HL-60/S4 treated with retinoic acid at 250 ng/mL for 4 days and 3 days (cell line): ENCODE measurements around the gene C11orf16.
"Not testable (repeated sequence)": the region's sequence is repeated elsewhere in the genome, so short reads cannot be mapped to it uniquely, and the experiment has no call there.

Experiments used
- in situ Hi-C: fragments of 300-500 bp; cut with MboI; formaldehyde crosslinking; loops from 2 replicates; pipeline ENCODE4 v1.7.0; 2022; ENCODE audit warnings: low sequenced_read_pairs

C11orf16 gene

DNA sequence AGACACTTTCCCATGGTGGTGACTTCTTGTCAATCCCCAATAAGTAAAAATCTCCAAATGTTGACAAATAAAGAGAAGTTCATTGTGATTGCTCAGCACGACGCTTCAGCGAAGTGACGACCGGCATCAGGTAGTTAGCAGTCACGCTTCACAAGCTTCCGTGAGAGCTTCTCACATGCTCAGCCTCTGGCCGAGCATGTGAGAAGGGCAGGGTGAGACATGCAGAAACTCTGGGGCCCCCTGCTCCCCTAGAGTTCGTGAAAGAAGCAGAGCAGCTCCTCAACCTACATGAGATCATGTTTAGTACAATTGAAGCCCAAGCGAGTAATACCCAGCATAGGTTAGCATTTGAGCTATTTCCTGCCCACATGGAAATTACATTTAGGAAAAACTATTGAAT lies 4.4 kb upstream of the C11orf16 start:
- in situ Hi-C loops: no loop called here

- in situ Hi-C loops: not testable (repeated sequence)
Measured at GRCh38 chr11:8935789-8936188, 3.0 kb upstream of the C11orf16 start.

DNA sequence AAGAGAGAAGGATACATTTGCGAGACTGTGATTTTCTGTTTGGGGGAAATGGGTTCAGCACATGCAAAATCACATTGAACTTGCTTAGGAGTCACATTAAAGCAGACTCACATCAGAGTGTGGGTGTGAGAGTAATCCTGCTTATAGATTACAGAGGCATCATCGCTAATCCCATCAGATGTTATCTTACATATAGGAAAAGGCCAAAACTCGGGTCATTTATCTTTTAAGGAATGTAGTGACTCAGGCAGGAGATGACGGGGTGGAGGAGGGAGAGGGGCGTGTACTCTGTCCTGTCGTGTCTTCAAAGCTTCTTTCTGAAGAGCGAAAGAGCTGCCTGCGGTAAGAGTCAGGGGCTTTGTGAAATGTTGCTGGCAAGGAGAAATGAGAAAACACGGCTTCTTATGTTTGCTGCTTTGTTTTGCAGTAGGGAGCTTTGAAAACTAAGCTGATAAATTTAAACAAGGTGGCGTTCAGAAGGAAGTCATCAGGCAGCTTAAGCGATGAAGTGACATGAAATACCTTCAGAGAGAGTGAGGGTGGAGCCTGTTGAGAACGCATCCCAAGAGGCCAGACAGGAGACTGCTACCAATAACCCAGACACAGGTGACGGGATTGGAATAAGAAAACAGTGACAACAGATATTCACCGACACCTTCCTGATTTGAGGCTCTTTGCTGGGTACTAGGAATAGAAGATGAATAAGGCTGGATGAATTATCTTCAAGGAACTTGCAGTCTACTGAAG lies 2.2 kb upstream of the C11orf16 start:
- in situ Hi-C loops: no loop called here

DNA sequence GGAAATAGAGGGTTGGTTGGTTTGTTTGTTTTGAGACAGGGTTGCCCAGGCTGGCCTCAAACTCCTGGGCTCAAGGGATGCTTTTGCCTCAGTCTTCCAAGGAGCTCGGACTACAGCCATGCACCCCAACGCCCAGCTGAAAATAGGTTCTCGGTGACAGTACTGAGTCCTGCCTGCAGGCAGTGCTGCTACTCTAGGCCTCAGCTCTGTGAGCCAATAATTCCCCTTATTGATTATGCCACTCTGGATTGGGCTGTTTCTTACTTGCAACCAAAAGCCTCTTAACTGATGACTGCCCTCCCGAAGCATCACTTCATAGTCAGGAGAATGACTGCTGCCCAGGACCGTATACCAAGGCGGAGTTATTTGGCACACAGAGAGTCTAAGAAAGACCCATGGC lies 1.2 kb upstream of the C11orf16 start:
- in situ Hi-C loops: no loop called here

GRCh38 chr11:8930456-8931175 lies 2.1 kb downstream of the C11orf16 start:
- in situ Hi-C loops: no loop called here

DNA sequence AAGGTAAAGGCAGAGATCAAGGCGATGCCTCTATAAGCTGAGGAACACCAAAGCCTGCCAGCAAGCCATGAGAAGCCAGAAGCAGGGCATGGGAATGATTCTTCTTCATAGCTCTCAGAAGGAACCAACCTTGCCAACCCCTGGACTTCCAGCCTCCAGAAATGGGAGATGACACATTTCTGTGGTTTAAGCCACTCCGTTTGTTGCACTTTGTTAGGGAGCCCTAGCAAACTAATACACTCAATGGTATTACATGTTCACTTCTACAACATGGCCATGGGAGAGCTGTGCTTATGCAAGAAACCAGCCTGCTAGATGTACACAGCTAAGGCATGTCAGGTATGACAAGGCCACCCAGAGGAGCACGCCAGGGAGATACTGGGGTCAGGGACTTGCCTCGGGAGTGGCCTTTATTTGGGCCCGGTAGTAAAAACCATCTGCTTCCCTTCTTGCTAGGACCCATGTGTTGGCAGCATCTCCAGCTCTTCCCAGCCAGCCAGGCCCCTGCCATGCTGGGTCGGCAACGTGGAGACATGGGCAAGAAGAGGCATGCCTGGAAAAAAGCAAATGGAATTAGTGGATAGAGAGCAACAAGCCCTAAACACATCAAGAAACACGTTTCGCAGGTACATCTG lies 3.6 kb downstream of the C11orf16 start:
- in situ Hi-C loops: no loop called here

DNA sequence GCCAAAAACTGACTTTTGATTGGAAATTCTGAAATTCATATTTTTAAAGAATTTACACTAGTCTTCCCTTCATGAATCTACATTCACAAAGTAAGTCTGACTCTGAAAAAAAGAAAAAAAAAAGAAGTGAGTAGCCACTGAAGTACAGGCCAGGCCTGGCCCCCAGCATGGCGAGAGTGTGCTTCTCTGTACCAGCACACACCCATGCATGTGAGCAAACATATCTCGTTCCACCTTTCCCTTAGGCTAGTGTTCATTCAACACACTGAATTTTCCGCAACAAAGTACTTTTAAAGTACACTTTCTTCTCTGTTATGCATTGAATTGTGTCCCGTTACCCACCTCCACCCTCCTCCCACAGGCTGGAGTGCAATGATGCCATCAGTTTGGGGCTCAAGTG lies 4.5 kb downstream of the C11orf16 start:
- in situ Hi-C loops: no loop called here

DNA sequence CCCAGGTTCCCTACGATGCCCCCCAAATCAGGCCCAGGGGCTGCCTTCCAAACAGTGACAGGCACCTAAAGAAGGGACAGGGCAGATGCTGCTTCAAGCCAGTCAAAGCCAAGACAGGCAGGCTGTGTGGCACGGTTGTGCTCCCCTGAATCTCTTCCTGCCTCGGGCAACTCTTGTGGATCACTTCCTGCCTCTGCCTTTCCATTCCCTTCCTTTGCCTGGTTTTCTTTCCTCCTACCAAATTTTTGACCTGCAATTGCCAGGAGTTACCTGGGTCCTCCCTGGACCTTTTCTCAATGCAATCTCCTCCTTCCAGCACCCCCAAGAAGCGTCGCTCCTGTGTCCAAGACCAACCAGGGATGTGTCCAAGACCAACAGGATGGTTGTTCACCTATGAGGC lies 5.5 kb downstream of the C11orf16 start:
- in situ Hi-C loops: no loop called here

DNA sequence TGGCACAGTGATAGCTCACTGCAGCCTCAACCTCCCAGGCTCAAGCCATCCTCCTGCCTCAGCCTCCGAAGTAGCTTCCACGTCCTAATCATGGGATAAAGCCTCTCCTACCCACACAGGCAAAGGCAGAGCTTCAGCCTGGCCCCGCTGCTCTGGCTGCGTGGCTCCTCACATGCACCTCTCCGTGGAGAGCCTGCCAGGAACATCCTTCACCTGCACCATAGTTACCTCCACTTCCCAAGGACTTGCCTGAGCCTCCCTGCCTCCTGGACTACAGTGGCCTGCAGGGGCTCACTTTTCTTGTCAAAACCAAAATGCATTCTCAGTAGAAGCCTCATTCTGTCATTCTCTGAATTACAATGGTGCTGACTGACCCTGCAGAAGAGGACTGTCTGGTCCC lies 6.5 kb downstream of the C11orf16 start:
- in situ Hi-C loops: no loop called here

- in situ Hi-C loops: no loop called here
Measured at GRCh38 chr11:8925711-8926110, 7.0 kb downstream of the C11orf16 start.

GRCh38 chr11:8922691-8923090 lies 10.1 kb downstream of the C11orf16 start:
- in situ Hi-C loops: no loop called here

DNA sequence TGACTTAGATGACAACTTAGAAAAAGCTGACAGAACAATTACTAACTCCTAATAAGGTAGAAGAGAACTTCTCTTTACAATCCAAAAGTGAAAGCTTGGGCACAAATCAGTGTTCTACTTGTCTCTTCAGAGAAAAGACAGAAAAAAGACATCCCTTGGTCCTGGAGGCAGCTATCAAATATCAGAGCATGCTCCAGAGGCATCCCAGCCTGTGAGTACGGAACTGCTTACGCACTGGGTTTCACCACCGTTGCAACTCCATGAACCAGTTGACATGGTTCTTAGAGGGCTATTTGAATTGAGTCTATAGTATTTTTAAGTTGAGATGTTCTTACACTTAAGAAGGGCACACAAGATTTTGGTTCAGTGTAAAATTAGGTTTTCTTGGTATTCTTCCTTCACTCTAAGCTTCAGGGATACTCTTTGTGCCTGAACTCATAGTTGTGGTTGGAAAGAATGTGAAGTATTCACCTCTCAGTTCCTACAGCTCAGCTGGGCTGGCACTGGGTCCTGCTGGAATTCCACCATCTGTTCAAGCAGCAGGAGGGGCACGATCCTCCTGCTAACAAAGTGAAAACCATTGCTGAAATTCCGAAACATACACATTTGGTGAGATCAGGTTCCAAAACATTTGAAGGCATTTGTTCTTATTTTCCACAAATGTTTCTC lies 15.5 kb downstream of the C11orf16 start:
- in situ Hi-C loops: no loop called here

GRCh38 chr11:8914661-8915018 lies 18.1 kb downstream of the C11orf16 start:
- in situ Hi-C loops: no loop called here

- in situ Hi-C loops: no loop called here
Measured at GRCh38 chr11:8913961-8914660, 18.6 kb downstream of the C11orf16 start.

- in situ Hi-C loops: no loop called here
Measured at GRCh38 chr11:8911029-8911823, 21.5 kb downstream of the C11orf16 start, which contains the start of gene AKIP1. AKIP1 (plus strand) TSS chr11:8911189; CDS start chr11:8911450, 261 bp downstream.

GRCh38 chr11:8910649-8911026 lies 22.1 kb downstream of the C11orf16 start:
- in situ Hi-C loops: no loop called here

DNA sequence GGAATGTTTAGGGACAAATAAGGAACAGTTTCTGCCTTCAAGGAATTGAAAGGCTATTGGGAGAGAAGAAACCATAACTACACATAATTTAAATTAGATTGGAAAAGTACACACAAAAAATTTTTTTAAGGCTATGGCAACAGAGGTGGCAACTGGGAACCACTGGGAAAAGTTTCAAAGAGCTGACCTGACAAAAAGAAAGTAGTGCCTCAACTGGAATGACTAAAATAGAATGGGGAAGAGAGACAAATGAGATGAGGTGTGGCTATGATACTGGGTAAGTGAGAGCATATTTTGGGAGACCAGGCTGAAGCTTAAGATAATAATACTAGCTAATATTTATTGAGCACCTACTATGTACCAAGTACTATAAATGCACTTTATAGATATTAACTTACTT lies 24.6 kb downstream of the C11orf16 start:
- in situ Hi-C loops: no loop called here

DNA sequence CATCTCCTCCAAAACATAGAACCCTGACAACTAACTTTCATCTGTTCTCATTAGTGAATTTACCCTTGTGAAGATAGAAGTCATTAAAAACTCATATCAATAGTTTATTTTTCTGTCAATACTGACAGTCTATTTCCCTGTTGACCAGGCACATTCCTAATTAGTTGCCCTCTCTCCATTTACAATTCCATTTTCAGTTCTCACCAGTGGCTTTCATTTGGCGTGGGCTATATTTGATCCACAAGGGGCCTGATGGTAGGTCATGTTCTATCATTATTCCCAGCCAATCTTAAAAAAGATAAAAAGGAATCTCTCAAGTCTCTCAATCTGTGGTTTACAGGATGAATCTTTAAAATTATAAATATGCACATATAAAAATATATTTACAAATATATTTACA lies 25.6 kb downstream of the C11orf16 start:
- in situ Hi-C loops: no loop called here

DNA sequence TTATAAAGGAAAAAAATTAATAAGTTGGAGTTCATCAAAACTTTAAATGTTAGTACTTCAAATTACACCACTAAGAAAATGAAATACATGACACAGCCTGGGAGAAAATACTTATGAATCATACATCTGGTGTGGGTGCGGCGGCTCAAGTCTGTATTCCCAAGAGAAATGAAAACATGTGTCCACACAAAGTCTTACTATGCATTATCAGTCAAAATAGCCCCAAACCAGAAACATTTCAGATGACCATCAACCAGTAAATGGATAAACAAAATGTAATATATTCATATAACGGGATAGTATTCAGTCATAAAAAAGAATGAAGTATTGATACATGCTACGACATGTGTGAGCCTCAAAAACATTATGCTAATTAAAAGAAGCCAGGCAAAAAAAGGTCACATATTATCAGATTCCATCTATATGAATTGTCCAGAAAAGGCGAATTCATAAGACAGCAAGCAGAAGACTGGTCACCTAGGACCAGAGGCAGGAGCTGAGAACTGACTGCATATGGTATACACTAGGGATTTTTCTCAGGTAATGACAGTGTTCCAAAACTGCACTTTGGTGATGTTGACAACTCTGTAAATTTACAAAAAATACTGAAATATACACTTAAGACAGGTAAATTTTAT lies 27.1 kb downstream of the C11orf16 start:
- in situ Hi-C loops: no loop called here
